Measurements from ENCODE around the gene ZBTB25. TPM values are rescaled to one million over a fixed set of nuclear protein-coding genes. Genes with fewer than 3 reads are reported as not detected.

Gene ZBTB25
- total RNA-seq, 4 donors from 2014 or later = 7.8 to 15.1 (median 9.1) TPM

- DNase-seq (ENCODE audit: low spot score in 2 of 2) = no peak
- no peak for TF ChIP-seq CTCF (IDR thresholded peaks at IDR 0.05)
- no peak for TF ChIP-seq POLR2A (IDR thresholded peaks at IDR 0.05)
- H3K4me3 ChIP-seq (ENCODE audit: low read depth, poor library complexity, severe bottlenecking) = no peak overlapping the region
- WGBS, 2 donors = 92 to 97% methylated on average over 1 of the region's 1 CpG
- intact Hi-C loops (cut with DNase I; ENCODE audit: low total_unique reads) = no loop called here
These were observed 91.4 kb downstream of the ZBTB25 start for GRCh38 chr14:64412237-64412636.

- intact Hi-C loops (cut with DNase I; ENCODE audit: low total_unique reads) = no loop called here
- no peak overlapping the region for H3K4me3 ChIP-seq (ENCODE audit: low read depth, poor library complexity, severe bottlenecking)
- DNase-seq (ENCODE audit: low spot score in 2 of 2) = peak in 1 of 2 donors; percentile 21
- no peak for TF ChIP-seq CTCF (IDR thresholded peaks at IDR 0.05)
- TF ChIP-seq POLR2A (IDR thresholded peaks at IDR 0.05) = no peak
- WGBS, 2 donors = 96% methylated on average over 4 of the region's 4 CpGs
These were observed 92.6 kb downstream of the ZBTB25 start for GRCh38 chr14:64411001-64411400.

- TF ChIP-seq POLR2A (IDR thresholded peaks at IDR 0.05) (no peak), CTCF (IDR thresholded peaks at IDR 0.05) (no peak)
- intact Hi-C loops (cut with DNase I; ENCODE audit: low total_unique reads) = no loop called here
- 80 to 90% methylated on average over 5 of the region's 5 CpGs for WGBS, 2 donors
These were observed 93.4 kb downstream of the ZBTB25 start for GRCh38 chr14:64410084-64410774.

GRCh38 chr14:64409126-64409920 is 94.3 kb downstream of the ZBTB25 start:
- no peak for DNase-seq (ENCODE audit: low spot score in 2 of 2)
- TF ChIP-seq CTCF (IDR thresholded peaks at IDR 0.05) = no peak
- H3K4me3 ChIP-seq (ENCODE audit: low read depth, poor library complexity, severe bottlenecking) = no peak overlapping the region
- intact Hi-C loops (cut with DNase I; ENCODE audit: low total_unique reads) = no loop called here
- 87 to 90% methylated on average over 7 of the region's 7 CpGs for WGBS, 2 donors

More at GRCh38 chr14:64410084-64410774, 93.4 kb downstream of the ZBTB25 start:
- H3K4me3 ChIP-seq (ENCODE audit: low read depth, poor library complexity, severe bottlenecking) = no peak overlapping the region
- peak in 1 of 2 donors; percentile 26 for DNase-seq (ENCODE audit: low spot score in 2 of 2)

GRCh38 chr14:64407329-64407728 is 96.3 kb downstream of the ZBTB25 start:
- no peak overlapping the region for H3K4me3 ChIP-seq (ENCODE audit: low read depth, poor library complexity, severe bottlenecking)
- DNase-seq (ENCODE audit: low spot score in 2 of 2) = no peak
- no peak for TF ChIP-seq POLR2A (IDR thresholded peaks at IDR 0.05)
- no peak for TF ChIP-seq CTCF (IDR thresholded peaks at IDR 0.05)
- 94 to 98% methylated on average over 2 of the region's 2 CpGs for WGBS, 2 donors
- intact Hi-C loops (cut with DNase I; ENCODE audit: low total_unique reads) = no loop called here
